ENCODE measurements around the gene TOMT. TPM values are rescaled to one million over a fixed set of nuclear protein-coding genes. Genes with fewer than 3 reads are reported as not detected.

Gene TOMT
- polyA plus RNA-seq, 2 of the 4 experiments (the other 2 are of a cell fraction) = not detected

DNA sequence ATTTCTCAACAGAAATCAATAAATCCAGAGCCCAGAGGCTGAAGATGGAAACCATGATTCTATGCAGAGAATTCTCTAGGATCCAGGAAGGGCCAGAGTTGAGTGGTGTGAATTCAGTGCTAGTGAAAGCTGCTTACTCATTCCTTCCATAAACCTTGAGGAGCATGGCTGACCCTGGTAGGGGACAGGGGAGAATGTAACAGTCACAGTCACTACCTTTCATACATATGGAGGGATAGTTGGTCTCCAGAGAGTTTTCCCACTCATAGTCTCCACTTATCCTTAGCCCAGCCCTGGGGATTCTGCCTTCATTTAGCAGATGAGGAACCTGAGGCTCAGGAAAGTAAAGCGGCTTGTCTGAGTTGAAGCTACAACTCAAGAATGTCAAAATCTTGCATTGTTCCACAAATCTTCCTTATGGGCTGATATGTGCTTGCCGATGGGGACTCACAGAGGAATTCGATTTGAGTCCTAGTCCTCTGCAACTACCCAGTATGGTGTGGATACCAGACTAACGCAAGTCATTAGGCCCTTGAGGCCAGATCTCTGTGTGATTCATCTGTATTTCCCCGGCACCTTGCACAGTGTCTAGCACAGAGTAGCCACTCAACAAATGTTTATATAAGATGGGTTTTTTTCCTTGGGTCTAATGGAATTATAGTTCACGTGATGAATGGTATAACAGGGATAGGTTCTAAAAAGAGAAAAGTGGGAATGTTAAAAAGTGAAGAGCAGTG, 10.5 kb downstream of the TOMT start:
- no peak for TF ChIP-seq CEBPB (IDR thresholded peaks at IDR 0.05)
- no peak for TF ChIP-seq HEYL (CRISPR knock-in tag; IDR thresholded peaks at IDR 0.05)
- TF ChIP-seq, protein P1, sequence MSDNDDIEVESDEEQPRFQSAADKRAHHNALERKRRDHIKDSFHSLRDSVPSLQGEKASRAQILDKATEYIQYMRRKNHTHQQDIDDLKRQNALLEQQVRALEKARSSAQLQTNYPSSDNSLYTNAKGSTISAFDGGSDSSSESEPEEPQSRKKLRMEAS (IDR thresholded peaks at IDR 0.05) = no peak
- TF ChIP-seq, protein P2, sequence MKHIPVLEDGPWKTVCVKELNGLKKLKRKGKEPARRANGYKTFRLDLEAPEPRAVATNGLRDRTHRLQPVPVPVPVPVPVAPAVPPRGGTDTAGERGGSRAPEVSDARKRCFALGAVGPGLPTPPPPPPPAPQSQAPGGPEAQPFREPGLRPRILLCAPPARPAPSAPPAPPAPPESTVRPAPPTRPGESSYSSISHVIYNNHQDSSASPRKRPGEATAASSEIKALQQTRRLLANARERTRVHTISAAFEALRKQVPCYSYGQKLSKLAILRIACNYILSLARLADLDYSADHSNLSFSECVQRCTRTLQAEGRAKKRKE (CRISPR knock-in tag; IDR thresholded peaks at IDR 0.05; ENCODE audit: low read depth) = no peak
- no peak for TF ChIP-seq HOXB13 (CRISPR knock-in tag; IDR thresholded peaks at IDR 0.05; ENCODE audit: low read depth)
- no peak for TF ChIP-seq NR3C1 (IDR thresholded peaks at IDR 0.05)
- no peak for TF ChIP-seq ESRRA (IDR thresholded peaks at IDR 0.05; ENCODE audit: borderline replicate concordance, low read length)
- TF ChIP-seq KDM5A (IDR thresholded peaks at IDR 0.05) = no peak
- TF ChIP-seq FOSB (CRISPR knock-in tag; IDR thresholded peaks at IDR 0.05) = no peak
- TF ChIP-seq TP53 (CRISPR knock-in tag; IDR thresholded peaks at IDR 0.05) = no peak
- no peak for TF ChIP-seq JUN (IDR thresholded peaks at IDR 0.05)
- TF ChIP-seq POLR2AphosphoS2 (conservative IDR thresholded peaks at IDR 0.05; ENCODE audit: low read length) = no peak
- TF ChIP-seq POLR2A (IDR thresholded peaks at IDR 0.05; ENCODE audit: low read length) = no peak
- TF ChIP-seq GATA3 (IDR thresholded peaks at IDR 0.05; ENCODE audit: borderline replicate concordance) = no peak
- TF ChIP-seq ZSCAN20 (CRISPR knock-in tag; IDR thresholded peaks at IDR 0.05) = no peak
- TF ChIP-seq CHD2 (IDR thresholded peaks at IDR 0.05; ENCODE audit: low read length, partially characterized antibody) = no peak
- TF ChIP-seq EHF (CRISPR knock-in tag; IDR thresholded peaks at IDR 0.05) = no peak
- no peak for TF ChIP-seq NPAS2 (CRISPR knock-in tag; IDR thresholded peaks at IDR 0.05; ENCODE audit: borderline replicate concordance)
- no peak for TF ChIP-seq MAZ (IDR thresholded peaks at IDR 0.05; ENCODE audit: borderline replicate concordance, low read depth, low read length)
- no peak for TF ChIP-seq MYC (IDR thresholded peaks at IDR 0.05; ENCODE audit: borderline replicate concordance, low read length)
- FAIRE-seq = no peak
- ChIA-PET CTCF (interaction anchor here (1.5 kb wide), 1 partner anchor 28 kb away, joined by 10 read pairs; no protein-coding TSS in a partner anchor), POLR2A (no interaction called here)
- no peak overlapping the region for H3K27ac ChIP-seq
- no peak for DNase-seq (ENCODE audit: low read depth in 1 of 2, low spot score in 1 of 2)
- H3K4me3 ChIP-seq = no peak overlapping the region
- WGBS (ENCODE audit: missing lambda C conversion rate) = 82% methylated on average over 6 of the region's 6 CpGs
- no peak overlapping the region for H3K4me2 ChIP-seq
- peaks cover 9% of the 10 kb centered on the region; the same call in 2 of the 3 replicates for H3K4me1 ChIP-seq
- no peaks in the 10 kb centered on the region for H3K9me3 ChIP-seq
- no peak for ATAC-seq

DNA sequence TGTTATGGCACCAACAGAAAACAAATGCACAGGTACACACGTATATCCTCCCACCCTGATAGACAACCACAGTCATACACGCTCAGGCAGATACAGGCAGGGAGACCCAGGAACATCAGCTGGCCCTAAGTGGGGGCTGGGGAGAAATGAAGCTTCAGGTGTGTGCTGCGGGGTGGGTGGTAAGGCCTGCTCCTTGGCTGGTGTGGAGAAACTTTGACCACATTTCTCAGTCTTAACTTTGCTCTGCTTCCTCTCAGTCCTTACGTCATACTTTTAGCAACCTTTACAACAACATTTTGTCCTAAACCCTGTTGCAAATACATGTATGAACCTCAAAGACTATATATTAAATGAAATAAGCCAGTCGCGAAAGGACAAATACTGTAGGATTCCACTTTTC, 13.5 kb downstream of the TOMT start:
- ChIA-PET POLR2A (no interaction called here), CTCF (interaction anchor here (0.7 to 4.8 kb wide), 4 partner anchors 11 to 352 kb away, joined by 3 to 27 read pairs (median 4); no protein-coding TSS in a partner anchor)
- Histone ChIP-seq H3K9me3 (no peaks in the 10 kb centered on the region), H3K4me2 (no peak overlapping the region), H3K4me1 (no peaks in the 10 kb centered on the region), H3K4me3 (no peak overlapping the region), H3K27ac (no peak overlapping the region)
- FAIRE-seq = no peak
- ATAC-seq = no peak
- TF ChIP-seq NPAS2 (CRISPR knock-in tag; IDR thresholded peaks at IDR 0.05; ENCODE audit: borderline replicate concordance) (no peak), CEBPB (IDR thresholded peaks at IDR 0.05) (no peak), CBX2 (IDR thresholded peaks at IDR 0.05; ENCODE audit: borderline replicate concordance, low read depth) (no peak), SMC3 (IDR thresholded peaks at IDR 0.05) (no peak), NR3C1 (IDR thresholded peaks at IDR 0.05) (no peak), EHF (CRISPR knock-in tag; IDR thresholded peaks at IDR 0.05) (no peak), GATA3 (IDR thresholded peaks at IDR 0.05; ENCODE audit: borderline replicate concordance) (no peak), BHLHE40 (IDR thresholded peaks at IDR 0.05; ENCODE audit: low read depth, low read length) (no peak), FOSB (CRISPR knock-in tag; IDR thresholded peaks at IDR 0.05) (no peak), KDM5A (IDR thresholded peaks at IDR 0.05) (no peak), TP53 (CRISPR knock-in tag; IDR thresholded peaks at IDR 0.05) (no peak)
- TF ChIP-seq, protein P3, sequence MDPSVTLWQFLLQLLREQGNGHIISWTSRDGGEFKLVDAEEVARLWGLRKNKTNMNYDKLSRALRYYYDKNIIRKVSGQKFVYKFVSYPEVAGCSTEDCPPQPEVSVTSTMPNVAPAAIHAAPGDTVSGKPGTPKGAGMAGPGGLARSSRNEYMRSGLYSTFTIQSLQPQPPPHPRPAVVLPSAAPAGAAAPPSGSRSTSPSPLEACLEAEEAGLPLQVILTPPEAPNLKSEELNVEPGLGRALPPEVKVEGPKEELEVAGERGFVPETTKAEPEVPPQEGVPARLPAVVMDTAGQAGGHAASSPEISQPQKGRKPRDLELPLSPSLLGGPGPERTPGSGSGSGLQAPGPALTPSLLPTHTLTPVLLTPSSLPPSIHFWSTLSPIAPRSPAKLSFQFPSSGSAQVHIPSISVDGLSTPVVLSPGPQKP (IDR thresholded peaks at IDR 0.05; ENCODE audit: low read depth, low read length) = no peak
- WGBS (ENCODE audit: missing lambda C conversion rate) = 85% methylated on average over 6 of the region's 6 CpGs
- no peak for DNase-seq (ENCODE audit: low read depth in 1 of 2, low spot score in 1 of 2)
